HUES48 (cell line): ENCODE results near the gene PTPRD.
A peak's percentile ranks its signal among the peaks of the same experiment; 100 is the strongest.

ENCODE experiments used
- H3K27ac ChIP-seq: one replicate; pipeline ENCODE4 v1.7.0; 2013; ENCODE audit warnings: low read depth, low read length, inconsistent platforms
- H3K27me3 ChIP-seq: 2 replicates; pipeline ENCODE4 v1.6.1; 2013; ENCODE audit warnings: mild to moderate bottlenecking, low read length; ENCODE audit not compliant: control insufficient read depth, insufficient read depth
- H3K36me3 ChIP-seq: 2 replicates; pipeline ENCODE4 v1.6.1; 2013; ENCODE audit warnings: low read length; ENCODE audit not compliant: control insufficient read depth, insufficient read depth
- H3K4me1 ChIP-seq: 2 replicates; pipeline ENCODE4 v1.6.1; 2013; ENCODE audit warnings: mild to moderate bottlenecking, low read length; ENCODE audit not compliant: control insufficient read depth, insufficient read depth
- H3K4me3 ChIP-seq: 2 replicates; pipeline ENCODE4 v1.5.1; 2013; ENCODE audit warnings: mild to moderate bottlenecking, low read depth, low read length
- H3K9ac ChIP-seq: 2 replicates; pipeline ENCODE4 v1.6.1; 2013; ENCODE audit warnings: mild to moderate bottlenecking, low read depth, low read length, moderate library complexity
- H3K9me3 ChIP-seq: 2 replicates; pipeline ENCODE4 v1.6.1; 2013; ENCODE audit warnings: low read length; ENCODE audit not compliant: control insufficient read depth, insufficient read depth

PTPRD gene

GRCh38 chr9:8417341-8417740 lies 2195.5 kb downstream of the PTPRD start:
- no peaks in the 10 kb centered on the region for H3K27me3 ChIP-seq
- H3K4me1 ChIP-seq = peaks cover 19% of the 10 kb centered on the region
- no peak overlapping the region for H3K27ac ChIP-seq
- no peaks in the 10 kb centered on the region for H3K36me3 ChIP-seq
- H3K9ac ChIP-seq = no peak overlapping the region
- H3K4me3 ChIP-seq = no peak overlapping the region
- no peaks in the 10 kb centered on the region for H3K9me3 ChIP-seq

- no peaks in the 10 kb centered on the region for H3K27me3 ChIP-seq
- H3K27ac ChIP-seq = no peak overlapping the region
- peaks cover 34% of the 10 kb centered on the region for H3K4me1 ChIP-seq
Measured at GRCh38 chr9:8412327-8412726, 2200.5 kb downstream of the PTPRD start.

GRCh38 chr9:8408575-8409190 lies 2204.1 kb downstream of the PTPRD start:
- no peaks in the 10 kb centered on the region for H3K27me3 ChIP-seq
- peaks cover 30% of the 10 kb centered on the region for H3K4me1 ChIP-seq
- H3K4me3 ChIP-seq = peak overlapping the region; percentile 31; the same call in 1 of the 2 replicates
- H3K36me3 ChIP-seq = no peaks in the 10 kb centered on the region
- peak overlapping the region; percentile 59 for H3K27ac ChIP-seq
- no peak overlapping the region for H3K9ac ChIP-seq
- no peaks in the 10 kb centered on the region for H3K9me3 ChIP-seq

More at GRCh38 chr9:8412327-8412726, 2200.5 kb downstream of the PTPRD start:
- Histone ChIP-seq H3K9me3 (no peaks in the 10 kb centered on the region), H3K36me3 (no peaks in the 10 kb centered on the region), H3K9ac (no peak overlapping the region), H3K4me3 (no peak overlapping the region)

- Histone ChIP-seq H3K36me3 (no peaks in the 10 kb centered on the region), H3K9me3 (no peaks in the 10 kb centered on the region), H3K27me3 (no peaks in the 10 kb centered on the region), H3K9ac (no peak overlapping the region), H3K27ac (no peak overlapping the region), H3K4me1 (peaks cover 11% of the 10 kb centered on the region; the same call in 1 of the 2 replicates), H3K4me3 (no peak overlapping the region)
Measured at GRCh38 chr9:8401961-8402705, 2210.7 kb downstream of the PTPRD start.

GRCh38 chr9:8400378-8400777 lies 2212.4 kb downstream of the PTPRD start:
- H3K4me1 ChIP-seq = peaks cover 16% of the 10 kb centered on the region
- no peak overlapping the region for H3K4me3 ChIP-seq
- no peak overlapping the region for H3K27ac ChIP-seq
- H3K27me3 ChIP-seq = no peaks in the 10 kb centered on the region
- H3K9ac ChIP-seq = no peak overlapping the region
- no peaks in the 10 kb centered on the region for H3K36me3 ChIP-seq
- H3K9me3 ChIP-seq = no peaks in the 10 kb centered on the region

- Histone ChIP-seq H3K9ac (no peak overlapping the region), H3K27me3 (no peaks in the 10 kb centered on the region), H3K4me1 (peaks cover 16% of the 10 kb centered on the region), H3K4me3 (no peak overlapping the region), H3K27ac (no peak overlapping the region), H3K36me3 (no peaks in the 10 kb centered on the region), H3K9me3 (no peaks in the 10 kb centered on the region)
Measured at GRCh38 chr9:8395022-8395421, 2217.8 kb downstream of the PTPRD start.

GRCh38 chr9:8394341-8394740 lies 2218.5 kb downstream of the PTPRD start:
- H3K27ac ChIP-seq = no peak overlapping the region
- no peak overlapping the region for H3K9ac ChIP-seq
- H3K4me3 ChIP-seq = no peak overlapping the region

GRCh38 chr9:8392866-8393265 lies 2219.9 kb downstream of the PTPRD start:
- H3K27me3 ChIP-seq = no peaks in the 10 kb centered on the region
- H3K9ac ChIP-seq = no peak overlapping the region
- H3K4me1 ChIP-seq = peaks cover 16% of the 10 kb centered on the region
- H3K4me3 ChIP-seq = no peak overlapping the region
- no peaks in the 10 kb centered on the region for H3K36me3 ChIP-seq
- no peaks in the 10 kb centered on the region for H3K9me3 ChIP-seq
- no peak overlapping the region for H3K27ac ChIP-seq

More at GRCh38 chr9:8394341-8394740, 2218.5 kb downstream of the PTPRD start:
- Histone ChIP-seq H3K27me3 (no peaks in the 10 kb centered on the region), H3K9me3 (no peaks in the 10 kb centered on the region), H3K36me3 (no peaks in the 10 kb centered on the region), H3K4me1 (peaks cover 16% of the 10 kb centered on the region)

GRCh38 chr9:8391566-8391965 lies 2221.2 kb downstream of the PTPRD start:
- Histone ChIP-seq H3K27me3 (no peaks in the 10 kb centered on the region), H3K9me3 (no peaks in the 10 kb centered on the region), H3K9ac (no peak overlapping the region), H3K36me3 (no peaks in the 10 kb centered on the region), H3K27ac (no peak overlapping the region), H3K4me1 (peaks cover 16% of the 10 kb centered on the region), H3K4me3 (no peak overlapping the region)

- Histone ChIP-seq H3K4me3 (no peak overlapping the region), H3K9ac (no peak overlapping the region), H3K36me3 (no peaks in the 10 kb centered on the region), H3K27me3 (no peaks in the 10 kb centered on the region), H3K9me3 (no peaks in the 10 kb centered on the region), H3K27ac (no peak overlapping the region), H3K4me1 (peaks cover 16% of the 10 kb centered on the region)
Measured at GRCh38 chr9:8391132-8391531, 2221.7 kb downstream of the PTPRD start.

- Histone ChIP-seq H3K4me3 (no peak overlapping the region), H3K4me1 (peaks cover 13% of the 10 kb centered on the region), H3K36me3 (no peaks in the 10 kb centered on the region), H3K9ac (no peak overlapping the region), H3K9me3 (no peaks in the 10 kb centered on the region), H3K27me3 (no peaks in the 10 kb centered on the region), H3K27ac (no peak overlapping the region)
Measured at GRCh38 chr9:8390571-8390970, 2222.2 kb downstream of the PTPRD start.
